Osteoblast (primary cell): ENCODE data around the gene CDCA3. TPM values are rescaled to one million over a fixed set of nuclear protein-coding genes. Genes with fewer than 3 reads are reported as not detected.

Experiments
- DNase-seq: peaks from one replicate; pipeline ENCODE4 v3.0.0; 2011; ENCODE audit warnings: low spot score, mixed read lengths; ENCODE audit not compliant: insufficient read length; ENCODE audit errors: missing footprints
- H2AFZ ChIP-seq: 2 replicates; pipeline ENCODE4 v1.6.0; 2011; ENCODE audit warnings: mild to moderate bottlenecking, low read length
- H3K27ac ChIP-seq: 2 replicates; pipeline ENCODE4 v1.5.1; 2011; ENCODE audit warnings: mild to moderate bottlenecking, low read depth, low read length, moderate library complexity
- H3K27me3 ChIP-seq: 2 replicates; pipeline ENCODE4 v1.6.0; 2012; ENCODE audit warnings: mild to moderate bottlenecking, control low read depth, inconsistent platforms, low read length, moderate library complexity; ENCODE audit not compliant: insufficient read depth
- H3K36me3 ChIP-seq: 2 replicates; pipeline ENCODE4 v1.5.1; 2011; ENCODE audit warnings: mild to moderate bottlenecking, low read length, control low read depth, moderate library complexity; ENCODE audit not compliant: insufficient read depth
- H3K4me1 ChIP-seq: 2 replicates; pipeline ENCODE4 v1.5.1; 2011; ENCODE audit warnings: mild to moderate bottlenecking, low read length, control low read depth, moderate library complexity; ENCODE audit not compliant: insufficient read depth
- H3K4me2 ChIP-seq: 2 replicates; pipeline ENCODE4 v1.6.0; 2011; ENCODE audit warnings: mild to moderate bottlenecking, low read length; ENCODE audit not compliant: insufficient read depth
- H3K4me3 ChIP-seq: fragments of 200-600 bp; sonication (generic); 3 replicates; pipeline ENCODE4 v1.5.1; 2012; ENCODE audit warnings: mild to moderate bottlenecking, low read length, inconsistent platforms; ENCODE audit not compliant: insufficient read depth
- H3K79me2 ChIP-seq: 2 replicates; pipeline ENCODE4 v1.6.0; 2012; ENCODE audit warnings: mild to moderate bottlenecking, low read length, control low read depth, inconsistent platforms; ENCODE audit not compliant: insufficient read depth
- H3K9me3 ChIP-seq: 2 replicates; pipeline ENCODE4 v1.5.1; 2011; ENCODE audit warnings: low read depth, low read length, control low read depth
- H4K20me1 ChIP-seq: 2 replicates; pipeline ENCODE4 v1.6.0; 2012; ENCODE audit warnings: mild to moderate bottlenecking, low read length, control low read depth; ENCODE audit not compliant: insufficient read depth
- total RNA-seq: library from RNA; depleted of rRNA; stranded (reverse); fragments of >200 nt; gene quantifications from 2 replicates; pipeline ENCODE4 v1.2.3, GENCODE V29; 2012
- TF ChIP-seq, protein P1 (sequence below): IDR thresholded peaks from 2 replicates; pipeline ENCODE4 v1.5.1; 2011; ENCODE audit warnings: mild to moderate bottlenecking, low read depth, low read length, moderate library complexity; ENCODE audit errors: extremely low read depth

The CDCA3 gene
- total RNA-seq, 1 donor: 4.0 TPM

GRCh38 chr12:6843118-6843902 is 7.8 kb downstream of the CDCA3 start:
- peak; percentile 66 for DNase-seq
- Histone ChIP-seq H3K4me2 (no peak overlapping the region), H4K20me1 (peaks cover 2% of the 10 kb centered on the region), H3K36me3 (peaks cover 71% of the 10 kb centered on the region), H2AFZ (no peak overlapping the region), H3K27ac (no peak overlapping the region), H3K27me3 (no peaks in the 10 kb centered on the region), H3K4me1 (no peaks in the 10 kb centered on the region), H3K79me2 (peaks cover 13% of the 10 kb centered on the region), H3K9me3 (no peaks in the 10 kb centered on the region), H3K4me3 (no peak overlapping the region)
- TF ChIP-seq, protein P1, sequence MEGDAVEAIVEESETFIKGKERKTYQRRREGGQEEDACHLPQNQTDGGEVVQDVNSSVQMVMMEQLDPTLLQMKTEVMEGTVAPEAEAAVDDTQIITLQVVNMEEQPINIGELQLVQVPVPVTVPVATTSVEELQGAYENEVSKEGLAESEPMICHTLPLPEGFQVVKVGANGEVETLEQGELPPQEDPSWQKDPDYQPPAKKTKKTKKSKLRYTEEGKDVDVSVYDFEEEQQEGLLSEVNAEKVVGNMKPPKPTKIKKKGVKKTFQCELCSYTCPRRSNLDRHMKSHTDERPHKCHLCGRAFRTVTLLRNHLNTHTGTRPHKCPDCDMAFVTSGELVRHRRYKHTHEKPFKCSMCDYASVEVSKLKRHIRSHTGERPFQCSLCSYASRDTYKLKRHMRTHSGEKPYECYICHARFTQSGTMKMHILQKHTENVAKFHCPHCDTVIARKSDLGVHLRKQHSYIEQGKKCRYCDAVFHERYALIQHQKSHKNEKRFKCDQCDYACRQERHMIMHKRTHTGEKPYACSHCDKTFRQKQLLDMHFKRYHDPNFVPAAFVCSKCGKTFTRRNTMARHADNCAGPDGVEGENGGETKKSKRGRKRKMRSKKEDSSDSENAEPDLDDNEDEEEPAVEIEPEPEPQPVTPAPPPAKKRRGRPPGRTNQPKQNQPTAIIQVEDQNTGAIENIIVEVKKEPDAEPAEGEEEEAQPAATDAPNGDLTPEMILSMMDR: no peak

GRCh38 chr12:6842075-6842474 is 9.0 kb downstream of the CDCA3 start:
- H3K4me3 ChIP-seq: no peak overlapping the region
- peaks cover 8% of the 10 kb centered on the region for H4K20me1 ChIP-seq
- H3K9me3 ChIP-seq: no peaks in the 10 kb centered on the region
- H3K4me2 ChIP-seq: no peak overlapping the region
- H3K36me3 ChIP-seq: peaks cover 72% of the 10 kb centered on the region
- H3K27me3 ChIP-seq: no peaks in the 10 kb centered on the region
- DNase-seq: peak; percentile 56
- H3K27ac ChIP-seq: no peak overlapping the region
- H3K4me1 ChIP-seq: no peaks in the 10 kb centered on the region
- peaks cover 5% of the 10 kb centered on the region for H3K79me2 ChIP-seq
- H2AFZ ChIP-seq: no peak overlapping the region
- TF ChIP-seq, protein P1: no peak

GRCh38 chr12:6840761-6841515 is 10.1 kb downstream of the CDCA3 start, which contains the start of gene GNB3:
GNB3 (plus strand) TSS chr12:6840925; CDS start chr12:6841288, 363 bp downstream.
- Histone ChIP-seq H3K4me1 (no peaks in the 10 kb centered on the region), H2AFZ (no peak within 1 kb of the TSS), H3K4me3 (no peak within 1 kb of the TSS), H3K36me3 (peaks cover 72% of the 10 kb centered on the region), H3K4me2 (no peak within 1 kb of the TSS), H3K27me3 (no peaks in the 10 kb centered on the region), H3K9me3 (no peaks in the 10 kb centered on the region), H3K27ac (no peak within 1 kb of the TSS), H4K20me1 (peaks cover 8% of the 10 kb centered on the region), H3K79me2 (no peaks in the 10 kb centered on the region)
- TF ChIP-seq, protein P1: no peak
- peak; percentile 35 for DNase-seq

DNA sequence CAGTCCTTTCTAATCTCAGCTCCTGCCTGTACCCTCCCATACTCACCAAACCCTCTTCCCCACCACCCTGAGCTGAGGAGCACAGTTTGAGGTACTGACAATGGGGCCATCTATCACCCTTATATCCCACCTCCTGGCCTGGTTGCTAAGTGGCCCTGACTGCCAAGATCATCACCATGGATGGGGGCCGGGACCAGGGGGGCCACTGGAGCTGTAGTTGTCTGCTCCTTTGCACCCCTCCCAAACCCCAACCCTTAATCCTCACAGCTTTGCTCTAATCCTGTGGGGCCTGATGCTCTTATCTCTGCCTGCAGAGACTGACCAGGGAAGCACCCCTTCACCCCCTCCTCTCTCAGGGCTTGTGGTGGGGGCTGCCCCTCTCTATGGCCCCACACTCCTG is 10.8 kb downstream of the CDCA3 start:
- Histone ChIP-seq H3K4me2 (no peak overlapping the region), H3K27ac (no peak overlapping the region), H3K79me2 (no peaks in the 10 kb centered on the region), H3K9me3 (no peaks in the 10 kb centered on the region), H2AFZ (no peak overlapping the region), H3K4me3 (no peak overlapping the region), H3K27me3 (no peaks in the 10 kb centered on the region), H4K20me1 (peaks cover 8% of the 10 kb centered on the region), H3K36me3 (peaks cover 72% of the 10 kb centered on the region), H3K4me1 (no peaks in the 10 kb centered on the region)
- DNase-seq: no peak
- TF ChIP-seq, protein P1: no peak
